Nephron progenitor cell (in vitro differentiated cells): ENCODE data around the gene C11orf68.
"Not testable (repeated sequence)": the region's sequence is repeated elsewhere in the genome, so short reads cannot be mapped to it uniquely, and the experiment has no call there.

Source experiments
- DNase-seq: peaks from one replicate; pipeline ENCODE4 v3.0.0; 2021
- H3K27ac Mint-ChIP-seq: 2 replicates; pipeline ENCODE4 v1.8.0; 2021; ENCODE audit warnings: mild to moderate bottlenecking, moderate library complexity, mixed read lengths
- H3K27me3 Mint-ChIP-seq: 2 replicates; pipeline ENCODE4 v1.8.0; 2021; ENCODE audit warnings: mild to moderate bottlenecking, low read depth, mixed read lengths; ENCODE audit not compliant: poor library complexity
- H3K36me3 Mint-ChIP-seq: 2 replicates; pipeline ENCODE4 v1.8.0; 2021; ENCODE audit warnings: low read depth, mixed read lengths
- H3K4me1 Mint-ChIP-seq: 2 replicates; pipeline ENCODE4 v1.8.0; 2021; ENCODE audit warnings: mixed read lengths
- H3K4me3 Mint-ChIP-seq: 2 replicates; pipeline ENCODE4 v1.8.0; 2021; ENCODE audit warnings: mild to moderate bottlenecking, moderate library complexity, mixed read lengths
- H3K9me3 Mint-ChIP-seq: 2 replicates; pipeline ENCODE4 v1.8.0; 2021; ENCODE audit warnings: mild to moderate bottlenecking, moderate library complexity, mixed read lengths
- TF ChIP-seq, protein P1 (sequence below): fragments of 200-600 bp; sonication (generic); IDR thresholded peaks from 2 replicates; pipeline ENCODE4 v1.5.0; 2021; ENCODE audit warnings: antibody characterized with exemption

Gene C11orf68

DNA sequence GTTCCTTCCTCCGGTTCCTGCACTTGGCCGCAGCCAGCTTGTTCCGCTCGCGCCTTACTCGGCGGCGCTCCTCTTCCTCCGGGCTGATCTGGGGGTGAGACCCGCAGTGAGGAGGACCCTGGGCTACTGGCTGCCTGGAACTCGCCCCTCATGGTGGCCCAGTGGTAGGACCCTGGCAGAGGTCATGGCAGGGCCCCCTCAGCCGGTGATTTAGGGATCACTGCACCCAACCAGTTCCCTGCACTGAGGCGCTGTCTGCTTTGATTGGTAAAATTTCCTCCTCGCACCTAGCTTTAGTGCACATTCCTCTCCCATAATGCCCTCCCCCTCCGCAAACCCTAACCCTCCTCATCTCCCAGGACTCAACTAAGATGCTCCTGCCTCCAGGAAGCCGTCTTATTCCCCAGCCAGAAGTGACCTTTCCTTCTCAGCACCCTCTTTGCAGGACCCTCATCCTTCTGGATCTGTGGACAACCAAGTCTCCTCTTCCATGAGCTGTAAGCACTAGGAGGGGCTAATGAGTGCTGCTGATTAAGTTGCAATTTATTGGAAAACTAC, 24.7 kb downstream of the C11orf68 start:
- Mint-ChIP-seq H3K27me3 (peaks cover 59% of the 10 kb centered on the region), H3K36me3 (no peaks in the 10 kb centered on the region), H3K4me3 (no peak overlapping the region), H3K4me1 (peaks cover 41% of the 10 kb centered on the region), H3K9me3 (peaks cover 4% of the 10 kb centered on the region), H3K27ac (no peak overlapping the region)
- TF ChIP-seq, protein P1, sequence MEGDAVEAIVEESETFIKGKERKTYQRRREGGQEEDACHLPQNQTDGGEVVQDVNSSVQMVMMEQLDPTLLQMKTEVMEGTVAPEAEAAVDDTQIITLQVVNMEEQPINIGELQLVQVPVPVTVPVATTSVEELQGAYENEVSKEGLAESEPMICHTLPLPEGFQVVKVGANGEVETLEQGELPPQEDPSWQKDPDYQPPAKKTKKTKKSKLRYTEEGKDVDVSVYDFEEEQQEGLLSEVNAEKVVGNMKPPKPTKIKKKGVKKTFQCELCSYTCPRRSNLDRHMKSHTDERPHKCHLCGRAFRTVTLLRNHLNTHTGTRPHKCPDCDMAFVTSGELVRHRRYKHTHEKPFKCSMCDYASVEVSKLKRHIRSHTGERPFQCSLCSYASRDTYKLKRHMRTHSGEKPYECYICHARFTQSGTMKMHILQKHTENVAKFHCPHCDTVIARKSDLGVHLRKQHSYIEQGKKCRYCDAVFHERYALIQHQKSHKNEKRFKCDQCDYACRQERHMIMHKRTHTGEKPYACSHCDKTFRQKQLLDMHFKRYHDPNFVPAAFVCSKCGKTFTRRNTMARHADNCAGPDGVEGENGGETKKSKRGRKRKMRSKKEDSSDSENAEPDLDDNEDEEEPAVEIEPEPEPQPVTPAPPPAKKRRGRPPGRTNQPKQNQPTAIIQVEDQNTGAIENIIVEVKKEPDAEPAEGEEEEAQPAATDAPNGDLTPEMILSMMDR = no peak
- no peak for DNase-seq

DNA sequence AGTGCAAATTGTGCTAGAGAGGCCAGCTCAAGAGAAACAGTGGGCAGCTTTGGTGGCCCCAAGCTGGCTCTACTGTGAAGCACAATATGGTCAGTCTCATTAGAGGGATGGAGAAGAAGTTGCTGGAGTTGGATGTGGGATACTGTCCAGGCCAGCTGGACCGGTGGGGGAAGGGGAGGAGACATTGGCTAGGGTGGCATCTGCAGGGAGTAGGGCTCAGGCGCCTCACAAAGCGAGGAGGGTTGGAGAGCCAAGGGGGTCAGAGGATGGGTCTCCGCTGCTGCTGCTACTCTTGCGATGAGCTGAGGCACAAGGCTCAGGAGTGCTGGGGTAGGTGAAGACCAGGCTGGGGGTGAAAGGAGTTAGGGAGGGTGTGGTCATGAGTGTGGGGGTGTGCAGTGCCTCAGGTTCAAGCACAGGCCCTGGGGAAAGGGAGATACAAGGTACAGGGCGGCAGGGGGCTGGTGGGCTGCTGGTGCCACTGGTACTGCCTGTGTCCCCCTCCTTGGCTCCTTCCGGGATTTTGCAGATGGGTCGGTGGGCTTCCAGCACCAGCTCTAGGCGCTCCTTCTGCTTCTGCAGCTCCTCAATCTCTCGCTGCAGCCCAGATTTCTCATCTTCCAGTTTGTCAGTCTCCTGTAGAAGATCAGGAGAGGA, 26.1 kb downstream of the C11orf68 start:
- H3K27me3 Mint-ChIP-seq = peaks cover 50% of the 10 kb centered on the region
- DNase-seq = no peak
- no peaks in the 10 kb centered on the region for H3K9me3 Mint-ChIP-seq
- H3K4me3 Mint-ChIP-seq = peak overlapping the region; percentile 83
- H3K4me1 Mint-ChIP-seq = peaks cover 47% of the 10 kb centered on the region
- TF ChIP-seq, protein P1 = no peak
- H3K36me3 Mint-ChIP-seq = no peaks in the 10 kb centered on the region
- no peak overlapping the region for H3K27ac Mint-ChIP-seq

DNA sequence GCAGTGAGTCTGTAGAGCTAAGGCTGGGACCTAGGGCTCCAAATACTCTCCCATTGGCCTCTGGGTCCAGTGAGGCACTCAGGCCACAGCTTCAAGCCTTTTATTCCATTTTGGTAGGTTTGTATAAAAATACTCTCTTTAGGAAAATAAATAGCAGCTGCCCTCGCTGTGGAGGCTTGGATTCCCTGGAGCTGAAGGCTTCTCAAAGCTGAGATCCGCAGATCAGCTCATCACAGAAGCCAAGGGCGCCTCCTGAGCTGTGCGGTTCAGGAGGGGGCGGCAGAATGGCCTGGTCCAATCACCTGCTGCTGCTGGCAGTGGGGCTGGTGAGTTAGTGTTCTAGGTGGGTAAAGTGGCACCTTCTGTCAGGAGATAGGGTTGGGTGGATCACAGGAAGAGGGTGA, 26.7 kb downstream of the C11orf68 start:
- not testable (repeated sequence) for DNase-seq, H3K36me3 Mint-ChIP-seq, H3K9me3 Mint-ChIP-seq, H3K27ac Mint-ChIP-seq
- Mint-ChIP-seq H3K4me3 (peak overlapping the region; percentile 83), H3K27me3 (peaks cover 44% of the 10 kb centered on the region), H3K4me1 (peaks cover 54% of the 10 kb centered on the region)

DNA sequence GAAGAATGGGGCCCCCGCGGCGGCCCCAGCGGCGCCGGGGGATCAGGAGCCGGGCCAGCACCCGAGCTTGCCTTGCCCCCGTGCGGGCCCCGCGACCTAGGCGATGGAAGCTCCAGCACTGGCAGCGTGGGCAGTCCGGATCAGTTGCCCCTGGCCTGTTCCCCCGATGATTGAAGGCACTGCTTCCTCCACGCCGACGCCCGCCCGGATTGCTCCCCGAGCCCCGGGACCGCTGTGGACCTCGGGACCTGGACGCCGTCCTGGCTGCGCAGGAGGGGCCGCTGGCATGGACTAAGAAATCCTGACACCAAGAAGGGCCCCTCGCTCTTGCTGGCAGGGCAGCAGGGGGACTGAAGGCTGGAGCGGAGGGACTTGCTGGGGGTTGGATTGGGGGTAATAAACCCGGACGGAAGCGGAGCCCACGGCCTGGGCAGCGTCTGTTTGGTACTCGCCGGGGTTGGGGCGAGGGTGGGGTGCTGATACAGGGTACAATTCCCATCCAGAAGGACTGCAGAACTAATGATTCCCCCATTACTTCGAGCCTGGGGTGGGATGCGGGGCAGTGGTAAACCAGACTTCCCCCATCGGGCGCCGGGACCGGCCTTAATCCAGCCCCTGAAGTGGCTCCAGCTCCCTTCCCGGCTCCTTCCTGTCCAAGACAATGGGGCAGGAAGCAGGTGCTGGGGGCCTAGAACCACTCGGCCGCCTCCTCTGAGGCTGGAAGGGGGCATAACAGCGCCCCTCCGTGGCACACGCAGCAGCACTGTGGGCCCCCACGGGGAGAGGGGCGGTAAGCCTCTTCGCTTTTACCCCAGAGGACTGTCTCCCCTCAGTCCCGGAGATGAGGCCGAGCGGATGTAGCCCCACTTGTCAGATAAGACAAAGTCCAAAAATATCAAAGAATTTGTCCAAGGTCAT, 27.4 kb downstream of the C11orf68 start:
- Mint-ChIP-seq H3K27me3 (peaks cover 37% of the 10 kb centered on the region), H3K9me3 (no peaks in the 10 kb centered on the region), H3K4me1 (peaks cover 60% of the 10 kb centered on the region), H3K36me3 (peaks cover 5% of the 10 kb centered on the region), H3K4me3 (peak overlapping the region; percentile 83), H3K27ac (no peak overlapping the region)
- TF ChIP-seq, protein P1 = no peak
- DNase-seq = no peak

DNA sequence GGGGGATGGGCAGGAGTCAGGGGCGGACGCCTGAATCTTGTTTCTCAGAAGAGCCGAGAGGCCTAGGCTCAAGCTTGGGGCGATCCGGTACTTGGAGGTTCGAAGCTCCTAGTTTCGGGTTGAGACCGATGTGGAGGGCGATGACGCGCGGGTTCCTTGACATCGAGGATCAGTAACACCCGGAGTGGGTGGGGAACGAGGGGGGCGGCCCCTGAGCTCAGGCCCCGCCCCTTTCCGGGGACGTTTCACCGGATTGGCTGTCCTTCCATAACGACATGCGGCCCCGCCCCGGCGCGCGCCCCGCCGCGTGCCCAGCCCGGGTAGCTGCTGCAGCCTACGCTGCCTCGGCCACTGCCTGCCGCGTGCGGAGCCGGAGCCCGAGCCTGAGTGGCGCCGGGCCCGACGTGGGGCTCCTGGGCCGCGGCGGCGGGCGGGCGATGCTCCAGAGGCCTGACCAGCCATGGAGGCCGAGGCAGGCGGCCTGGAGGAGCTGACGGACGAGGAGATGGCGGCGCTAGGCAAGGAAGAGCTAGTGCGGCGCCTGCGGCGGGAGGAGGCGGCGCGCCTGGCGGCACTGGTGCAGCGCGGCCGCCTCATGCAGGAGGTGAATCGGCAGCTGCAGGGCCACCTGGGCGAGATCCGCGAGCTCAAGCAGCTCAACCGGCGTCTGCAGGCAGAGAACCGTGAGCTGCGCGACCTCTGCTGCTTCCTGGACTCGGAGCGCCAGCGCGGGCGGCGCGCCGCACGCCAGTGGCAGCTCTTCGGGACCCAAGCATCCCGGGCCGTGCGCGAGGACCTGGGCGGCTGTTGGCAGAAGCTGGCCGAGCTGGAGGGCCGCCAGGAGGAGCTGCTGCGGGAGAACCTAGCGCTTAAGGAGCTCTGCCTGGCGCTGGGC, 28.3 kb downstream of the C11orf68 start, which contains the start of gene CCDC85B:
TSS of gene CCDC85B (plus strand) at position 350 of the 895 bp plus-strand sequence. CDS start at position 461, 111 bp downstream.
- DNase-seq = peak; percentile 97
- Mint-ChIP-seq H3K4me3 (peak within 1 kb of the TSS; percentile 97), H3K4me1 (peaks cover 66% of the 10 kb centered on the region), H3K27me3 (peaks cover 28% of the 10 kb centered on the region), H3K36me3 (peaks cover 14% of the 10 kb centered on the region), H3K9me3 (no peaks in the 10 kb centered on the region), H3K27ac (no peak within 1 kb of the TSS)
- TF ChIP-seq, protein P1 = peak; percentile 10
